NCI-H2029 treated with DMSO at 0.1 percent for 48 hours (cell line): ENCODE results near the gene CHST1.

ENCODE experiments used
- DNase-seq: peaks from one replicate; lab custom pipeline; 2025; lab: John Stamatoyannopoulos, UW

CHST1 gene

DNA sequence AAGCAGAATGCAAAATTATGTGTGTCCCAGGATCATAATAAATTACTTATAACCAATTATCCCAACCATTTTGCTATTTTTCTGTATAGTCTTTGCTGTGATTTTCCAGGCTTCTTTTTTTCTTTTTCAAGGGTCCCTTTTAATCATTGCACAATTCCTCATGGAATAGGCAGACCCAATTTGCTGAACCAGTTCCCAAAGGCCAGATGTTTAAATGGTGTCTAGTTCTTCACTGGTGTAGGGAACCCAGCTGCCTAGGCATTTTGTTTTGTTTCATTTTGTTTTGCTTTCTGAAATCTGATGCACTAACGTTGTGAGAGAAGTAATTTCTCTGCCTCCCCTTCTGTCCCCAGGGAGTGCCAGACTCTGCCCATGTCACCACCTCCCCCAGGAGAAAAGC, 60.4 kb downstream of the CHST1 start:
- no peak for DNase-seq

DNA sequence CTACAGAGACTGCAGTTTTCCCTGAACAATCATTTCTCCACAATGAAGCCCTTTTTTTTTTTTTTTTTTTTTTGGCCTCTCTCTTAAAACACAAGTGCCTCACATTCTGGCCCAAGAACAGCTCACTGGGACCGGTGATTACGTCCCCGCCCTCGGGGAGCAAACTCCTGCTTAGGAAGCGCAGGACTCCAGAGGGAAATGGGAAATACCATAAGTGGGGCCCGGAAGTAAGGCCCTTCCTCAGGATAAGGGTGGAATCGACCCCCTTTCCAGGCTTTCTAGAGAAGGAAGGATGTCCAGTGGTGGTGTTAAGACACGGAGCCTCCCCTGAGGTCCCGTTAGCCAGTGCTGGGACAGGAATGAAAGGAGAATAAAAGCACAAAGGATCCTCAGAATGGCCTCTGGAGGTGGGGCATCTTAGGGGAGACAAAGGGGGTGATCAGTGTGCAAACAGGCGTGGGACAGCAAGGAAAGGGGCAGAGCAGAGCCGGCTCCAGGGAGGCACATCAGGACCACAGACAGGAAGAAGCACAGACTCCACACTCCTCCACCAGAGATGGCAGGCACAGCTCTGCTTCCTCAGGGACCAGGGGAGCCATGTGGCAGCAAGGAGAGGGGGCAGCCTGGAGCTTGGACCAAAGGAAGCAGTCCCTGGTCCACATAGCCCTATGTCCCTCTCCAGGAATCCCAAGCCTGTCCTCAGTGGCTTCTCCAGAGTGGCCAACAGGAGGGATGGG, 61.3 kb downstream of the CHST1 start:
- DNase-seq, result no peak

DNA sequence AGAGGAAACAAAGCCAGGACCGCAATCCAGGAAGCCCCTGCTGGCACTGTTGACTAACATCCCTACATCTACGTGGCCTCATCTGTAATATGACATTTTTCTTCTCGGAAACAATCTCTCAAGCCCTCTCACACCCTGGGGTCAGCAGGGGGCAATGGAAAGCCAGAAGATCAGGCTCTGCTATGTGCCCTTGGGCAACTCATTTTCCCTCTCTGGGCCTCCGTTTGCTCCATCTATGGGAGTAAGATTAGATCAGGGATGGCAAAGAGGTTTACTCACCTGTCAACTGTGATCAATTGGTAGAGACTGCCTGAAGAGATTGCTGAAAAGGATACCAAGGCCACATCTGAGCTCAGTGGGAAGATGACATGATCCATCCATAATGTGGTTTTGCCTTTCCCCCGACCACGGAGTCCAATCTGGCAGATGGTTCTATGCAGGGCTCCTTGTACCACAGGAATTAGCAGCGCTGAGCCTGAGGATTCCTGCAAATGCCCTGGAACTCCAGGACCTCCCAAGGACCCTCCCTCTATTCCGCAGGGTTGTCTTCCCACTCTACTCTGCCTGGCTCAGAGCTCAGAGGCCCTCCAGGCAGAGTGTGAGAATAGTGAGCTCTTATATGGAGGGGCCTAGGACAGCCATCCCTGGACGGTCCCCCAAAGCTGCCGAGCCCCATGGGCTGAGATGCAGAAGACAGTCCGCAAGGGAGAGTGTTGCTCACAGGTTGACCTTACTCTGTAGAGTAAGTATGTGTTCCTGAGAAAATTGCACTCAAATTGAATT, 66.1 kb downstream of the CHST1 start:
- no peak for DNase-seq
